RCC 7860 (cell line): ENCODE data around the gene PACS1.
"Not testable (repeated sequence)": the region's sequence is repeated elsewhere in the genome, so short reads cannot be mapped to it uniquely, and the experiment has no call there.

Experiments
- DNase-seq: peaks from one replicate; pipeline ENCODE4 v3.0.0-alpha.2; 2015; ENCODE audit warnings: low spot score
- FAIRE-seq: peaks from 2 replicates; lab custom pipeline; 2012; peaks lifted over from hg19 to GRCh38; lab: Jason Lieb, UNC

The PACS1 gene

GRCh38 chr11:66239998-66240780, 170.1 kb downstream of the PACS1 start:
- FAIRE-seq = no peak
- DNase-seq = no peak

- DNase-seq (no peak), FAIRE-seq (no peak)
Measured at GRCh38 chr11:66240781-66241136, 170.7 kb downstream of the PACS1 start.

- no peak for DNase-seq
- no peak for FAIRE-seq
Measured at GRCh38 chr11:66242095-66242765, 172.2 kb downstream of the PACS1 start.

DNA sequence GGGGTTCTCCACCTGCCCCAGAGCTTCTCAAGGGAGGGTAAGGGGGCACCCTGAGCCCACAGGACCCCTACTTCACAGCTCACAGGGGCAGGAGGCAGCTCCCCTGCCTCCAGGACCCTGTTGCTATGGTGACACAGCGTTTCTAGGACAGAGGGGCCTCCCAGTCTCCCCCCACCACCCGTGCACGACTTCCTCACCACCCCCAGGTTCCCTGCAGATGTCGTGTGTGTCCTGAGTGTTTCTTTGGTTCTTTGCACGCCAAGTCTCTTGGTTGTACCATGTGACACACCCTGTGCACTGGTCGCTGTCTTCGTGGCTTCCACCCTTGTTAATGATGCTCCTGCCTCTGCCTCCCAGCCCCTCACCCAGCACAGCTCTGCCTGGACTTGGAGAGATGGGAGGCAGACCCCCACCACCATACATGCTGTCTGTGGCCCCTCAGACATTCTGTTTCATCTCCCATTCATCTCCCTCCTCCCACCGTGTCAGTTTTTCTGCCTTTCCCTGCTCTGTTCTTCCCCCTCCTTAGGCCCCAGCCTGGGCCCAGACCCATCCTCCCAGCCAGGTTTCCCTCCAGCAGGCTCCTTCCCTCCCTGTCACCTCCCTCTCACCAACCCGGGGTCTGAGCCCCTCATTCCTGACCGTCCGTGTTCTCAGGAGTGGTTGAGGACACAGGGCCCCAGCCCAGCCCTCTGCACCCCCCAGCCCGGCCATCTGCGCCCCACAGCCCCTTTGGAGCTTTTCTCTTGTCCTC, 173.9 kb downstream of the PACS1 start:
- FAIRE-seq = no peak
- DNase-seq = no peak

- no peak for DNase-seq
- FAIRE-seq = no peak
Measured at GRCh38 chr11:66247295-66247694, 177.2 kb downstream of the PACS1 start.

DNA sequence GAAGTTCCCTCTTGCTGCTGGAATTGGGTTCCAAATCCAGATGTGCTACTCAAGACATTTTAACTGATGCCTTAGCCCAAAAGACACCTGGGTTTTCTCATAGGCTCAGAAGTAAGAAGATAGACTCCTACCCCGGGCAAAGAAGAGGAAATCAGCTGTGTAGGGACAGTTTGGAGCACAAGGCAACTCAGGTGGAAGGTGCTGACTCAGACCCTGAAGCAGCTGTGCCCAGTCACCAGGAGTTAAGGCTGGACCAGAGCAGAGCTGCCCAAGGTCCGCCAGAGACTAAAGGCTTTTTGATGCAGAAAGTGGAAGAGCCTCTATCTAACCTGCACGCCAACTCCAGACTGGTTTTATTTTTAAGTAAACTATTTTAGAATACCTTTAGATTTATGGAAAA, 177.7 kb downstream of the PACS1 start:
- no peak for FAIRE-seq
- no peak for DNase-seq

GRCh38 chr11:66248903-66249302, 178.8 kb downstream of the PACS1 start:
- FAIRE-seq (no peak), DNase-seq (no peak)

- FAIRE-seq (no peak), DNase-seq (no peak)
Measured at GRCh38 chr11:66251809-66252208, 181.7 kb downstream of the PACS1 start.

GRCh38 chr11:66253081-66253480, 183.0 kb downstream of the PACS1 start:
- not testable (repeated sequence) for FAIRE-seq

GRCh38 chr11:66258473-66258893, 188.4 kb downstream of the PACS1 start:
- FAIRE-seq (no peak), DNase-seq (no peak)

More at GRCh38 chr11:66253081-66253480, 183.0 kb downstream of the PACS1 start:
- DNase-seq = not testable (repeated sequence)

DNA sequence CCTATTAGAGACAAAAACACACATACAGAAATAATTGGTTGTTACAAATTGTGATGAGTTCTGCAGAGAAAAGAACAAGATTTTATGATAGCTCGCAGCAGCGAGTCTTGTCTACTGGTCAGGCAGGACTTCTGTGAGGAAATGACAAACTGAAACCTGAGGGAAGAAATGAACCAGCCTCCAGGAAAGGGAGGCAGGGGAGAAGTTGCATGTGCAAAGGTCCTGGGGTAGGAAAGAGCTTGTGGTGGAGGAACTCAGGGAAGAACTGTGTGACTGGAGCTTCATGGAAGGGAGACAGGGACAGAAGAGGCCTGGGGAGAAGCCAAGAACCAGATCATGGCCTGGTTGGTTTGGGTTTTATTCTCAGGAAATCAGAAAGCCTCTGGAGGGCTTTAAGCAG, 189.2 kb downstream of the PACS1 start:
- DNase-seq (no peak), FAIRE-seq (no peak)

DNA sequence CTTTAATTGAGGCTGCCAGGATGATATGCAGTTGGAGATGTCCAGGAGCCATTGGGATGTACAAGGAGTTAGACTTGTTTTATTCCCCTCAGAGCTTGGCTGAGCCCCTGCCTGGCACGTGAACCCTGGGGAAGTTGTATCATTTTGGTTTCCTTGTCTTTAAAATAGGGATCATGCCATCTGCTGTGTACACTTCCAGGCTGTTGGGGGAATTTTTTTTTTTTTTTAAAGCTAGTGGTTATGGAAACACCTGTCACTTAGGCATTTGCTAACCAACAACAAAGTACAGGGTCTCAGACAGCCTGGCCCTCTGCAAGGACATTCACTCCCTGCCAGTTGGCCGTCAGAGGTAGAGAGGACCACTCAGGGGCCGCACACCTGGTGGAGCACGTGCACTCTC, 189.9 kb downstream of the PACS1 start:
- DNase-seq = no peak
- FAIRE-seq = no peak

DNA sequence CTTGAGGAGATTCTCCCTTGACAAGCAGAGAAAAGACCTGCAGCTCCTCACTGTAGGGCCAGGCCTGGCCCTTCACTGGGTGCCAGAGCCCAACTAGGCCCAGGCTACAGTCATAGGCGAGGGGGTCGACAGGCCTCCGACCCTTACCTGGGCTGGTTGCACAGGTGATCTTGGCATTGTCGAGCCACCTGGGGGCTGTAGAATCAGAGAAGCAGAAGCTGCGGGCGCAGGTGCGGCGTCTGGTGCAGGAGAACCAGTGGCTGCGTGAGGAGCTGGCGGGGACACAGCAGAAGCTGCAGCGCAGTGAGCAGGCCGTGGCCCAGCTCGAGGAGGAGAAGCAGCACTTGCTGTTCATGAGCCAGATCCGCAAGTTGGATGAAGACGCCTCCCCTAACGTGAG, 191.5 kb downstream of the PACS1 start:
- FAIRE-seq (no peak), DNase-seq (no peak)

DNA sequence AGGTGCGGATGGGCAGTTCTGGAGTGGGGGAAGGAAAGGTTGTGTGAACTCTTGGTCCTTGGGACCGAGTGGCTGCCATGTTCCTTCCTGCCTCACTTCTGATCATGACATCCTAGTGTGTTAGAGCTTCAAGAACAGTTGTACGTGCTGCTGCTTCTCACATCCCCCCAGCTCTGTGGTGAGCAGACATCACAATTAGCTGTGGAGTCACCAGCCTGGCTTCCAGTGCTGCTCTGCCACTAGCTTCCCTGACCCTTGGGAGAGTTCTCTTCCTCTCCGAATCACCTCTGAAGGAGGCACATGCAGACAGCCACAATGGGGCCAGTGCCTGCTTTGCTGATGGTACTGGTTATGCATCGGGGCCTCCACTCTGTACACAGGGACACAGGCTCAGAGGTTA, 192.1 kb downstream of the PACS1 start:
- FAIRE-seq (no peak), DNase-seq (no peak)

- no peak for FAIRE-seq
- no peak for DNase-seq
Measured at GRCh38 chr11:66262696-66263095, 192.6 kb downstream of the PACS1 start.

GRCh38 chr11:66263231-66263630, 193.2 kb downstream of the PACS1 start:
- DNase-seq = no peak

DNA sequence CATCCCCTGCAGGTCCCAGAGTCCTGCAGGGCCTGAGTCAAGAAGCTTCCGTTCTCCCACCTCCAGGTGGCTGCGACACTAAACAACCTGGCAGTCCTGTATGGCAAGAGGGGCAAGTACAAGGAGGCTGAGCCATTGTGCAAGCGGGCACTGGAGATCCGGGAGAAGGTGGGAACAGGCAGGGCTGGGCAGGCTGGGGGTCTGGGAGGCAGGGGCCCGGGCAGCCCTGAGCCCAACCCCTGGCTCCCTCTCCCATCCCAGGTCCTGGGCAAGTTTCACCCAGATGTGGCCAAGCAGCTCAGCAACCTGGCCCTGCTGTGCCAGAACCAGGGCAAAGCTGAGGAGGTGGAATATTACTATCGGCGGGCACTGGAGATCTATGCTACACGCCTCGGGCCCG, 193.7 kb downstream of the PACS1 start:
- FAIRE-seq = no peak

More at GRCh38 chr11:66263231-66263630, 193.2 kb downstream of the PACS1 start:
- no peak for FAIRE-seq

GRCh38 chr11:66264383-66264782, 194.3 kb downstream of the PACS1 start:
- no peak for DNase-seq
- FAIRE-seq = no peak

More for the DNA sequence above, 193.7 kb downstream of the PACS1 start:
- no peak for DNase-seq

GRCh38 chr11:66264914-66265313, 194.8 kb downstream of the PACS1 start:
- DNase-seq = no peak
- no peak for FAIRE-seq

DNA sequence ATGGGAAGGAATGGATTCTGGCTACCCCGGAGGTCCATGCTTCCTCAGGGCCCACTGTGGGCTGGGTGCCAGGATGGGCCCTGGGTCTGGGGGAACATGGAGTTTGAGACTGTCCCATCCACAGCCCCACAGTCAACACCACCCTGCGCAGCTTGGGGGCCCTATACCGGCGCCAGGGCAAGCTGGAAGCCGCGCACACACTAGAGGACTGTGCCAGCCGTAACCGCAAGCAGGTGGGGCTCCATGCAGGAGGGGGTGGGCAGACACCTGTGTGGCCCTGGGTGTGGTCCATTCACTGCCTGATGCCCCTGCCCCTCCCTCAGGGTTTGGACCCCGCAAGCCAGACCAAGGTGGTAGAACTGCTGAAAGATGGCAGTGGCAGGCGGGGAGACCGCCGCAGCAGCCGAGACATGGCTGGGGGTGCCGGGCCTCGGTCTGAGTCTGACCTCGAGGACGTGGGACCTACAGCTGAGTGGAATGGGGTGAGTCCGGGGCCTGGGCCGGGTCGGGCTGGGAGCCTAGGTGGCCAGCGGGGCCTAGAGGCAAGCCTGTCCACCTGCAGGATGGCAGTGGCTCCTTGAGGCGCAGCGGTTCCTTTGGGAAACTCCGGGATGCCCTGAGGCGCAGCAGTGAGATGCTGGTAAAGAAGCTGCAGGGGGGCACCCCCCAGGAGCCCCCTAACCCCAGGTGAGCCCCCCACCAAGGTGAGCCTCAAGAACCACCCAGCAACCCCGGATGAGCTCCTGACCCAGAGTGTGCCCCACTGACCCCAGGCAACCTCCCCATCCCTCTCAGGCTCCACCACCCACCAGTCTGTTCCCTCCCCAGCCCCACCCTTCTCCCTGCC, 195.7 kb downstream of the PACS1 start:
- DNase-seq (no peak), FAIRE-seq (no peak)
